Right forelimb (tissue), 1 donor: Measurements from ENCODE around the gene INSIG2.

Experiments
- DNase-seq: peaks from one replicate; pipeline ENCODE4 v3.0.0-alpha.2; 2018

Gene INSIG2

DNA sequence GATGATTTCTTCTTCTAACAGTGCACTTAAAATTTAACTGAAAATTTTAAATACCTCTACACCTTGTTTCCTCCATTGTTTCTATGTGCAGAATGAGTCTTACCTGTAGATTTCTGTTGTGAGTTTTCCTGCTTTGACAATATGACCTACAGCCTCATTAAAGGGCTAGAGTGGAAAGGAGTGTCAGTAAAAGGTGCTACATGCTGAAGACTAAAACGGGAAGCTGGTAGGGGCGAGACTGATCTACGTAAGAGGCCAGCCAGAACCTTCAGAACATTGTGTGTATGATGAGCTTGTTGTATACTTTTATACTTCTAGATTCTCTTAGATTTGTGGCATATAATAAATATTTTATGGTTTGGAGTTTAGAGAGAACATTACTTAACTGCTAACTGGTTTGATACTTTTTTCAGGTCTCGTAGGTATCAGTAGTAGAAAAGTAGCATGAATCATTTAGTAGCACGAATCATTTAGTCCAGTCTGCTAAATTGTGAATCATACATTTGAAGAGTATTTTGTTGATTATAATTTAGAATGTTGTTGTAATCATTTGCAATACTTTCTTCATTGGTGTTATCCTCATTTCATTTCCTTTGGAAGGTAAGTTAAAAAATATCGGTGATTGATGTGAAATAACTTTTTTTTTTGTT lies 14.3 kb downstream of the INSIG2 start:
- no peak for DNase-seq

DNA sequence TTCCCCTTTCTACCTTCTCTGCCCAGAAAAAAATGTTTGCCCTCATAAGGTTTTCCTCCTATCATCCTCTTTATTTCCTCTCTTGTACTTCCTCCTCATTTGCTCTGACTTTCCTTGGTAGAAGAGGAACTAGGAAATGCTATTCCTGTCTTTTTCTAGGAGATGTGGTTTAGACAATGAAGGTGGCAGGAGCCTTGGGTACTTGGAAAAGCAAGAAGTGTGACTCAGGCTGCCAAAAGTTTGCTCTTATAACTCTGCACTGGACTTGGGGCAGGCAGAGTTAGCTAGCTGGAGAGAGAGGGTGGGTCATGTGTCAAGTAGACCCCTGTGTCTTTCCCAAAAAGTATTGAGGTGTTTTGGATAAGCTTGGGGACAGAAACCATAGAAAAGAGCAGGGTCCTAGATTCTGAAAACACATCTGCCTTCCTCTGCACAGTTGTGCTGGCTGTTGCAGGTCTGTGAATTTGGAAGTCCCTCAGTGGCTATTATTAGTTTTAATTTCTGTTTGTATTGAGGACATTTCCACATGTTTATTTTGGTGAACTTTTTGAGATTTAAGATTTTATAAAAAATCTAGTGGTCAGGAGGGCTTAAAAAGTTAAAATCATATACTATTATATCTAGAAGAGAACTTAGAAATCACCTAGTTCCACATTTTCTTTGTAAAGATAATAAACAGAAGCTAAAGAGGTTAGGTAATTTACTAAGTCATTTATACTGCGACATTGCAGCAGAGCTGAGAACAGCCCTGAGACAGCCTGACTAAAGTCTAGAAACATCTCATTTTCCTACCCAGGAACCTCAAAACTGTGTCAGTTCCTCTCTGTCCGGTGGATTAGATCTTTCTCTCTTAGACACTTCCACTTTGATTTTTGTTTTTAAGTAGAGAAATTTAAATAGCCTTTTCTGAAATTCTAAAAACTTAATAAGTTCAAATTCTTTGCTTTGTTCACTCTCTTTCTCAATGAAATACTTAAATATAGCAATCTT lies 16.0 kb downstream of the INSIG2 start:
- no peak for DNase-seq

DNA sequence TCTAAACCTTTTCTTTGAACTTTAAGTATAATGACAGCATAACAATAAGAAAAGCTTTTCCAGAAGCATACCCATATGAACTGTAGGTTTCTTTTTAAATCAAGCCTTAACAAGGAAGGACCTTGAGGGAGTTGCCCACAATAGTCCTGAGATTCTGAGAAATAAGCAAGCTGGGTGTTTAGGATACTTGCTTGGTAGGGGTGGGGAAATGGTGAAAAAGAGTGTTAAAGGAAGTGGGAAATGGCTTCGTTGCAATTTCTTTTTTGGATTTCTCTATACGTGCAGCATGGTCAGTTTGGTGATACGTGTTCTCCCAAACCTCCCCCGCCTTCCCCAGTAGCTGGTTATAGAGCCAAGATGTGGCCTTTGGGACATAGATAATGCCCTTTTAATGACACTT lies 17.2 kb downstream of the INSIG2 start:
- no peak for DNase-seq

DNA sequence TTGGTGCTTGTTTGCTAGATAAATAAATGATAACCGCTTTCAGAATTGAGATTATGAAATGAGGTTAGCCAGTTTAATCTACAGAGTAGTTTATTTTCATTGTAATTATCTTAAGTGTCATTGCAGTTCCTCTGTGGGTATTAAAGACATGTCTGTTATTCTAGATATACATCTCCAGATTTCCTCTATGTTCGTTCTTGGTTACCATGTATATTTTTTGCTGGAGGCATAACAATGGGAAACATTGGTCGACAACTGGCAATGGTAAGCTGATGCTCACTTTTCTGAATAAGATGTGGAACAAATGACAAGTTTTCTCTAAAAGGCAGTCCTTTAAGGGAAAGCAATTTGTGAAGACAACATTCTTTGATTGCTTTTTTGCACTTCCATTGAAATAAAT lies 18.7 kb downstream of the INSIG2 start:
- DNase-seq, result no peak

DNA sequence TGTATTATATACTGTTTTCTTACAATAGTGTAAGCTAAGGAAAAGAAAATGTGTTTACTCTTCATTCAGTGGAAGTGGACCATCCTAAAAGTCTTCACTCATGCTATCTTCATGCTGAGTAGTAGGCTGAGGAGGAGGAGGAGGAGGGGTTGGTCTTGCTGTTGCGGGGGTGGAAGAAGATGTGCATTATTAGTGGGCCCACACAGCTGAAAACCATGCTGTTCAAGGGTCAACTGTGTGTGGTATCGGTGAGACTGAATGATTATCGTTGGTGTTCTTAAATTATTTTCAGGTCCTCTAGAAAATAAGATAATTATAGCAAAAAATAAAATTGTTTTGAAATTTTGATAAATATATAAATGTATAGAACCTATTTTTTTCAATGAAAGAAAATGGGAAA lies 22.0 kb downstream of the INSIG2 start:
- no peak for DNase-seq

DNA sequence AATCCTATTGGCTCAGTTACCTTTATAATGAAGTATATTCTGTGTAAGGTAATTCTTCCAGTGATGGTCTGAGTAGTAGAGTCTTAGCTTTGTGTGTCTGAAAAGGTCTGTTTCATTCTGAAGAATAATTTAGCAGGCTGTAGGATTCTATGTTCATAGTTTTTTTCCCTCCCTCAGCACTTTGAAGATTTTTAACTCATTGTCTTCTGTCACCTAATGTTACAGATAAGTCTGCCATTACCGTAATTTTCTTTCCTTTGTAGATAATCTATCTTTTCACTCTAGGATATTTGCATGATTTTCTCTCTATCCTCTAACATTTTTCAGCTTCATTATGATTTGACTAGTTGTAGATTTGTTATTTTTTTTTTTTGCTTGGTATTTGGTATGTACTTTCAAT lies 22.7 kb downstream of the INSIG2 start:
- DNase-seq, result no peak

DNA sequence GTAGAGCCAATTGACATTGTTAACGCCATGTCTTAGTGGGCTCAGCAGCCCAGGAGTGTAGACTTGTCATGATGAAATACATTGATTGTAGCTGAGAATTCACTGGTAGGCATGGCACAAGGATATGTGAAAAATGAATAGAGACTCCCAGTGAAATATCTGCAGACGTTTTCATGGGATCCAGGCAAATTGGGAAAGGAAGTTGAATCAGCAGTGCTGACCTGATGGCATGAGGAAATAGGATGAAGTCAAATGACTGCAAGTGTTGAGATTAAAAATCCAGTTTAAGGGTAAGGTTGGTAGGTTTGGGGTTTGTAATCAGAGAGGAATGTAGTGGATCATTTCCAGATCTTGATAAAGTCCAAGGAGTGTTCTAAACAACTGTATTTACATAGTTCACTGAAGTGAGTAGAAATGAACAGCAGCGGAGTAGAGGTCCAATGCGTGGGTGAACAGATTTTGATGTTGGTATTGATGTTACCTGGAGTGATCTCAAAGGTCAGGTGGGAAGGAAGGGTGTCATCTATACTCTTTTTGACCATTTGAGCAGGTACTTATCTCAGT lies 24.6 kb downstream of the INSIG2 start:
- DNase-seq, result no peak

DNA sequence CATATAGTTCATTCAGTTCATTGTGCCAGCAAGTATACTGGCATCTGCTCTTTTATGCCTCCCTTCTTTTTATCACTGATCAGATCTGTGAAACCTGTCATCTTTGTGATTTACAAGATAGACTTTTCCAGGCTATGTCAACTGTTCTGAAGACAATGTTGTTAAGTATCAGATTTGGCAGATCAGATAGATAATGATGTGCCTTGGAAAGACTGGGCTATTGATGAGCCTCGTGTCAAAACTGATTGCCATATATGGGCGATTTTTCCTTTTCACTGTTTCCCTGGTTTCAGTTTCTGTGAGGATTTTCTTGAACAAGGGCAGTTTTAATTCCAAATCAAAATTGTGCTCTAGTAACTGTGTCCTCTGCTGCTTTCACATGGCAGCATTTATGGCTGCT lies 26.6 kb downstream of the INSIG2 start:
- no peak for DNase-seq

DNA sequence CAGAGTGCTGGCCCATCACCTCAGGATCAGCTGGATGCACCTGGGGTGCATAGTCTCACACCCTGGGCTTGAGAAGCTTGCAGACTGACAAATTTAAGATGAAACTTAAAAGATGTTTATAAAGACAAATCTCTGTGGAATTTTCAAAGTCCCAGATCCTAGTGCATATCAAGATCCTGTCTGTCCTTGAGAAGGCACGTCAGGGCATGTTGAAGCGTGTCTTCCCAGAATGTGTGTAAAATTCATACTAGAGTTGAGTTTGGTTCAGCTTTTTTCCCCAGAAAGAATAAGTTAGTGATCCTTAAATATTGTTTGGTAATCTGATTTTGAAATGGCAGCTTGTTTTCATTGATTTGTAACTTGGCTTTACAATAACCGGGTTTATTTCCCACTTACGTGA lies 27.5 kb downstream of the INSIG2 start:
- no peak for DNase-seq

DNA sequence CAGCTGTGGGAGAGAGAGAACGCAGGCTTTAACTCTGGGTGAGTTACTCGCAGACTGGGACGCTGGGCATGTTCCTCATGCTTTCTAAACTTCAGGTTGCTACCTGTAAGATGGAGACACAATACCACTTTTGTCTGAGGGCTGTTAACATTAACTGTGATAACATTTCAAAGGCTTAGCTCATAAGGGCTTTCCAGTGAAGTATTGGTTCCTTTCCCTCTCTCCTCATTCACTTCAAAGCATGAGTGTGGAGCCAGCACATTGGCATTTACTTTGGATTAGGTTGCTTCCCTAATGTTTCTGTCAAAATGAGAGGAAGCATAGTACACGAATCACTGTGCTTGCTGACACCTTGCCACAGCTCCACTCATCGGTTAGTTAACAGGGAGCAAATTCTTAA lies 30.2 kb downstream of the INSIG2 start:
- no peak for DNase-seq

DNA sequence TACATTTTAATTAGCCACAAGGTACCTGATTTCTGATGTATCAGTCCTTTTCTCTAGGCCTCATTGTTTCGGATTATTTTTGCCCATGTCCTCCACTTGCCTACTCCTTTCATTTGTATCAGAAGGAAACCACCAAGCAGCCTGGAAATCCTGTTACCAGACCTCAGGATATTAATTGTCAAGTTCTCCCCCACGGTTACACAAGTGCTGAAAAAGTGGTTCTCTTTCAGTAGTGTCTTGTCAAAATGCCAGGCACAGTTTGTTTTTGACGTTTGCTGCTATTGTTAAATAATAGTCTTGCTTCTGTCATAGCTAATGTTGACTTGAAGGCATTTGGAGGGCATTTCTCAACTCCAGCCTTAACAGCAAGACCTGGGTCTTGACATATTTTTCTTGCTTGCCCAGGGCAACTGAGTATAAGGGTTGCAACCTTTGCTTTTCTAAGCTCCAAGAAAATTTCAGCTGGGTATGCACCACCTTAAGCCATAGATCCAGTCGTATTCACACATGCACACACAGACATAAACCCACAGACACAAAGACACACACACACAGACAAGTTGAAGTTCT lies 31.0 kb downstream of the INSIG2 start:
- DNase-seq, result no peak

DNA sequence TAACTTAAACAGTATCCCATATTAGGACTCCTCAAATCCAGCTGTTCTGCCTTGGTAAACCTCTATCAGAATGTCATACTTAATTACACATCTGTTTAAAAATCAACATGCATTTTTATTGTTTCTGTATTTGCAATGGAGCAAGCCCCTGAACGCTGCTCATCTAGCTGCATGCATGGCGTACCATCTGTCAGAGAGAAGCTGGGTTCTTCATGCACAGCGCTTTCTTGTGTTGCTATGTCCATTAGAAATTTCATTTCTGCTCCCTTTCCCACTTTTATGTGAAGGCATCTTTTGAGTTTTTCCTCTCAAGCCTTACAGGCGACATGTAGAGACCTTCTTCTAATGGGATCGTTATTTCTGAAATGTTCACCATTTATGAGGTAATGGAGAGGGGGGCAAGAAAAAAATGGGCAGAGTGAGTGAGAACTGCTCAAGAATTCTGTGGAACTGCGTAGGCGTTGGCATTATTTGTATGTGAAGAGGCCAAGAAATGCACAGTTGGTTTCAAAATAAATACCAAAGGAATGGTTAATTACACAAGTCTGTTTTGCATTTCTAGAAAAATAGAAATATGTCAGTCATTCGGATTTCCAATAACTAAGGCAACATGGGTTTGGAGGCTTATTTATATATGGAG lies 31.6 kb downstream of the INSIG2 start:
- DNase-seq, result no peak

DNA sequence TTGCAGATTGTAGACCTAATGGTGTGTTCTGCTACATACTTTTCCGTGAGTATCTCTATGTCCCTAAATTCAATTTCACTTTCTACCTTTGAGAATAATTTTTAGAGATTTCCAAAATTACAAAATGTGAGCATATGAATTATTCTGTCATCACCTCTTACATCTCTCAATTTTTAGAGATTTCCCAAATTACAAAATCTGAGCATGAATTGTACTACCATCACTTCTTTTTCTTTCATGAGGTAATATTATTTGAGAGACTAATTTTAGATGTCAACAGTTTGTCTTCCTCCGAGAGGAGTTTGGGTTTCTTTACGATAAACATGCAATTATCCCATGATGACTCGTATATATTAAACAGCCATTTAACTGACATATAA lies 32.1 kb downstream of the INSIG2 start:
- DNase-seq, result no peak

DNA sequence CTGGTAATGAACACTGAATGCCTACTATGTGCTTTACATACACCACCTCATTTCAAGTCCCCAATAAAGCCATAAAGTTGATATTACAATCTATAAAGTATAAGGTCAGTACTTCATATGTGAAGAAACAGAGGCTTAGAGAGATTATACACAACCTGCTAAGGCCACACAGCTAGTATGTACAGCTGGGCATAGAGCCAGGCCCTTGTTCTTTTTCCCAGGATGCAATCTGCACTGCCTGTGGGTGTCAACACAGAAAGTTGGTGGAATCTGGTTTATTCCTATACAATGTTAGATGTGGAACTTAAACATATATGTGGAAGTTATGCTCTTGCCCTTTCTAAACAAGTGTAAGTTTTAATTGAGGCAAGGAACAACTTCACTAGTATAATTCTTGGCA lies 32.8 kb downstream of the INSIG2 start:
- no peak for DNase-seq

DNA sequence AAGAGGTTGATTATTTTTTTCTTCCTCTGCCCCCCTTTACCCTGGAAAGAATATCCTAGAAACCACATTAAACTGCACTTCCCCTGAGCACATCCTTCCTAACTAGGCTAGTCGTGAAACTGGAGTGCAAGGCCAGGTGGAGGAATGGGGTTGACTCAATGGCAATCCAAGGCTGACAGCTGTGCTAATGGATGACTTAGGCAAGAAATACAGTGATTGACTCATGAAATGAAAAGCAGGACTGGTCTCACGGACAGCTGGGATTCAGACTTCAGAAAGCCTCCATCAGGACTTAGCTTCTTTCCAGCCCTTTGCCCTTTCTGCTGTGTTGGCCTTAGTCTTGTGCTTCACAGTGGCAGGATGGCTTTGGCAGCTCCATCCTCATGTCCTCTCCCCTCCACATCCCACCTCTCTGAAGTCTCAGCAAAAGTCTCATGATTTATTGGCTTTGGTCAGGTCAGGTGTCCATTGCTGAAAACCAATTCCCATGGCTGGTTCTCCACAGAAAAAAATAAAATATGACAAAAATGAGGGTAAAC lies 33.8 kb downstream of the INSIG2 start:
- DNase-seq, result no peak

DNA sequence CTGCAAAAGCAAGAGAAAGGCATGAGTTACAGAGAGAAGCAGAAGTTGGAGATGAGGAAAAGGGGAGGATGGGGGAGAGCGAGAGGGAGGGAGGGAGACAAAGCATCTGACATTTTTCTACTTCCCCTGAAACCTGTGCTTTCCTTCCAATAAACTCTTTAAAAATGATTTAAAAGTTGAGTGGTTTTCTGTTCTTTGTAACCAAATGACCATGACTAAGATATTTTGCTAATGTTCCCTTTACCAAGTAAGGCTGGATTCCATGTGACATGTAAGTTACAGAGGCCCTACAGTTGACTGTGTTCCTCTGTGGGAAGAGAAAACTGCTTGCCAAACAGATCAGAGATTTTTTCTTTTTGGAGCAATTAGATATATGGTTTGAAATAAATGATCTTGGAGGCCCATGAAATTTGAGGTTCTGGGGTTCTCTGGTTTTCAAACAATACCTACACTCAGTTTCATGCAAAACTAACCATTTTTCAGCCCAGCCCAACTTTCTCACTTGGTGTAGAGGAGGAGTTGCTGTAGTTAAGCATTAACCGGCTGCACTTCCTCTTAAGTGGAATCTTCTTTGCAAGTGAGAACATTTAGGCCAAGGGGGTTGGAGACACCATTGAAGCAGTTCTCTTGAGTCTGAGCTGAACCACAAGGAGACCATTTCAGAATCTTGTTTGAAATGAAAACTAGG lies 34.5 kb downstream of the INSIG2 start:
- DNase-seq, result no peak

DNA sequence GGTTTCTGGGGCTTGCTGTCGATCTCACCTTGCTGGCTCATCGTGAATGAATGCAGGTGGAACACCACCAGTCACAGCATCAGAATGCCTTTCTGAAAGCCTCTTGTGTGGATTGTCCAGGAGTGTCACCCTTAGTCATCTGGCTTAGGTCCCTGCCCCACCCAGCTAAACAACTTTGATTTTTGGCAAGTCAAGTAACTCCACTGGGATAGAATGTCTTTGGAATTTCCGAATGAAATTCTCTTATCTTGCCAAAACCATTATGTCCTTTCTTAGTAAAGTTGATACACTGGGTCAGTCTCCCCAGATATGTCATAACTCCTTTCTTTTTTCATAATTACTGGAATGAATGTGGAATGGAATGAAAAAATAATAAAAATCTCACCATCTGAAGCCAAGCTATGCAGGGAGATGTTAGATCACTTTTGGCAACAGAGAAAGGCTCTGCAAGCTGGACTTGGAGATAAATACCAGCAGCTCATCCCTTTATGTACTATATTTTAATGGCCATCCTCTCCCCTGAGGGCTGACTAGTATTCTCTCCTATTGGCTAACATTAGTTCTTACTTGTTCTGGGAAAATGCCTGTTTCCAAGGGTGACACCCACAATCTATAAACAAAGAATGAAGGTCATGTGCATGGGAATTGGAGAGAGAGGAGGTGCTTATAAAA lies 35.4 kb downstream of the INSIG2 start:
- peak; percentile 51 for DNase-seq

DNA sequence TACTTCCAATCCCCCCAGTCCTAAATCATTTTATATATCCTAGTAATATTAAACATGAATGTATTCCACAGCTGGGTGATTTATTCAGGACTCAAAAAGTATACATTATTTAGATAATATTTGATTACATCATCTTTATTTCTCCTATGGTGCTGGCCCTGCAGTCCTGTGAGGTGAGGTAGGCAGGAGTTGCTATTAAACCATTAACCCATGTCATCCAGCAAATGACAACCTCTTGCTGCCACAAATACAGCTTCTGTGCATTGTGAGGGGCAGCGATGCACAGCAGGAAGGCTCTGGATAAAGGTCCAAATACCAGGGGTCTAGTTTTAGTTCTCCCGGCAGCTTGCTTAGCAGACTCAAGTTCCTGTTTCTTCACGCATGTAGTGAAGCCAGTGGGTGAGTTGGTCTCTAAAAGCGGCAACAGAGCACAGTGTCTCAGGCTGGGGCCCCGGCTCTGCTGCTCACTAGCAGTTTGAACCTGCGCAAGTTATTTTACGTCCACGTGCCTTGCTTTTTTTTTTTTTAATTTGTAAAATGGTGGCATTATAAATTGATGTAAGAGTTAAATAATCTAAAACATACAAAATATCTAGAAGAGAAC lies 36.1 kb downstream of the INSIG2 start:
- DNase-seq, result no peak

DNA sequence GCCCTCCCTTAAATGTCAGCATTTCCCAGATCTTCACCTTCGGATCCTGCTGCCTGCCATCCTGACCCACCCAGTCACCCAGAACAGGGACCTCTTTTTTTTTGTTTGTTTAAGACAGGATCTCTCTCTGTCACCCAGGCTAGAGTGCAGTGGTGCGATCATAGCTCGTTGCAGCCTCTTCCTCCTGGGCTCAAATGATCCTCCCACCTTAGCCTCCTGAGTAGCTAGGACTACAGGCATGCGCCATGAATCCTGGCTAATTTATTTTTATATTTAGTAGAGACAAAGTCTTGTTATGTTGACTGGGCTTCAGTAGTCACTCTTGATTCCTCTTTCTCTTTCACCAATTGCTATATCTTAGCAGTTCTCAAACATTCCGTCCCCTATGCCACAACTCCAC lies 39.0 kb downstream of the INSIG2 start:
- no peak for DNase-seq

DNA sequence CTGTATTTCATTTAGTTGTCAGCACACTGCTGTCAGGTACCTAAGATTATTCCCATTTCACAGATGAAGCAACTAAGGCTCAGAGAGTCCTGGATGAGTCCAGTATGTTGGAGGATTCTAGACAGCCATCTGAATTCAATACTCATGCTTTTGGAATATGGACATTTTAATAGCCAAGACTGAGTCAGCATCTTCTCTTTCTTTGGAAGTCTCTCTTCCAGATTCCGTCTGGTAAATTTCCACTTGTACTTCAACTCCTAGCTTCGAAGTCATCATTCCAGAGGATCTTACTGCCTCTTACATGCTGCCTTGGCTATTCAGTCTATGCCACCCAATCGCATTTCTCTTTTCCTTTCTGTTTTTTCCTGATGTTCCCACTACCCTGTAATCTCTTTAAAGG lies 40.6 kb downstream of the INSIG2 start:
- DNase-seq, result no peak

DNA sequence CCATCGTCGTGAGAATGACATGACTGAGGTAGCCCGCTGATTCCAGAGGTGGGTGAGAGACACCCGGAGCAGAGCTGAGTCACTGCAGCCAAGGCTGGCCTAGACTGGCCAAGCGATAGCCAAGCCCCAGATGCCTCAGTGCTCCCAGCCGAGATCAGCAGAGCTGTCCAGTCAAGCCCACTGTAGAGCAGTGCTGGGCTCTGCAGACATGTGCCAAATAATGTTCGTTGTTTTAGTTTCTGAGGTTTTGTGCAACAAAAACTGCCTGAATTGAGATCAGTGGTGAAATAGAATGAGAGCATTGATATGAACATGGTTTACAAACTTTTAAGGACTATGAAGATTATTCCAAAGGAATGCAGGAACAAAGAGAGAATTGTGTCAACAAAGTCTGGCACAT lies 42.1 kb downstream of the INSIG2 start:
- no peak for DNase-seq
